Smooth muscle cell (in vitro differentiated cells): ENCODE data around the gene HTR7. TPM values are rescaled to one million over a fixed set of nuclear protein-coding genes. Genes with fewer than 3 reads are reported as not detected.

Source experiments
- DNase-seq: peaks from one replicate; lab custom pipeline; 2025; ENCODE audit not compliant: unreplicated experiment; lab: John Stamatoyannopoulos, UW
- H2AFZ ChIP-seq: fragments of 200-600 bp; sonication (generic); 2 replicates; pipeline ENCODE4 v1.6.0; 2016; ENCODE audit warnings: antibody characterized with exemption, low read depth, mild to moderate bottlenecking
- H3F3A ChIP-seq: fragments of 200-600 bp; sonication (generic); 2 replicates; pipeline ENCODE4 v1.6.0; 2017; ENCODE audit warnings: antibody characterized with exemption, low read depth
- H3K27ac ChIP-seq: fragments of 200-600 bp; sonication (generic); 2 replicates; pipeline ENCODE4 v1.5.1; 2016; ENCODE audit warnings: low read depth, mild to moderate bottlenecking
- H3K27me3 ChIP-seq: fragments of 200-600 bp; sonication (generic); 2 replicates; pipeline ENCODE4 v1.6.1; 2016; ENCODE audit warnings: low read depth, mild to moderate bottlenecking
- H3K36me3 ChIP-seq: fragments of 200-600 bp; sonication (generic); 2 replicates; pipeline ENCODE4 v1.5.1; 2016; ENCODE audit warnings: low read depth
- H3K4me1 ChIP-seq: fragments of 200-600 bp; sonication (generic); 2 replicates; pipeline ENCODE4 v1.5.1; 2016; ENCODE audit warnings: low read depth
- H3K4me2 ChIP-seq: fragments of 200-600 bp; sonication (generic); 2 replicates; pipeline ENCODE4 v1.6.0; 2016; ENCODE audit warnings: mild to moderate bottlenecking
- H3K4me3 ChIP-seq: fragments of 200-600 bp; sonication (generic); 2 replicates; pipeline ENCODE4 v1.5.1; 2016; ENCODE audit warnings: mild to moderate bottlenecking
- H3K79me2 ChIP-seq: fragments of 200-600 bp; sonication (generic); 2 replicates; pipeline ENCODE4 v1.6.0; 2016; ENCODE audit warnings: low read depth, mild to moderate bottlenecking
- H3K9ac ChIP-seq: fragments of 200-600 bp; sonication (generic); 2 replicates; pipeline ENCODE4 v1.6.0; 2016; ENCODE audit warnings: low read depth
- H3K9me3 ChIP-seq: fragments of 200-600 bp; sonication (generic); replicated peaks from 2 replicates; pipeline ENCODE4 v1.5.1; 2016; ENCODE audit warnings: low read depth
- H4K20me1 ChIP-seq: fragments of 200-600 bp; sonication (generic); 2 replicates; pipeline ENCODE4 v1.6.0; 2016; ENCODE audit warnings: low read depth
- WGBS: methylation state at CpG from one replicate; pipeline ENCODE4 v1.1.7; 2016; ENCODE audit warnings: low lambda C conversion rate; 5-methylcytosine and 5-hydroxymethylcytosine counted together
- polyA plus RNA-seq: library from polyadenylated mRNA; unstranded; fragments of >200 nt; fragmentation: Nextera tagmentation; extraction: Ambion mirVana; gene quantifications from 2 replicates; pipeline ENCODE4 v1.2.1, GENCODE V29; 2016
- total RNA-seq: library from RNA; depleted of rRNA; stranded (reverse); fragments of >200 nt; gene quantifications from 2 replicates; pipeline ENCODE4 v1.2.3, GENCODE V29; 2014
- TF ChIP-seq, protein P1 (sequence below): fragments of 200-600 bp; sonication (generic); IDR thresholded peaks from 2 replicates; pipeline ENCODE4 v1.5.1; 2017; ENCODE audit warnings: borderline replicate concordance, mild to moderate bottlenecking, antibody characterized with exemption; ENCODE audit not compliant: insufficient read depth, poor library complexity, severe bottlenecking

HTR7 gene
- total and polyA plus RNA-seq, 2 experiments from 2014 or later: 3.7 to 10.7 TPM

DNA sequence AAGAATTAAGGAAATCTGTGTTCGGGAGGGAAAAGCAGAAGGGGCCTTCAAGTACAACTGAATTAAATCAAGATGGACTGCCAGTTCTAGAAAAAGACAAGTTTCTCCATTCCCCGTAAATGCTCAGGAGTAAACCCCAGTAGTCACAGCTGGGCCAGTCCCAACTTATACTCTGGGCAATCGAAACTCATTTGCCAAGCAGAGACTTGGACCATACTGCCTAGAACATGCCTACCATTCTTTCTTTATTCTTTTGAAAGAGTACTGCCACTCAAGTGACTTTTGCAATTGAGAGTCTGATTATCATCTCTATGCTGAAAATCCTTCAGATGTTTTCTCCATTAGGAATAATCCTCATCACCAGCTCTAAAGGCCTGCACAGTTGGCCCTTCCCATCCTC, 35.4 kb upstream of the HTR7 start:
- TF ChIP-seq, protein P1, sequence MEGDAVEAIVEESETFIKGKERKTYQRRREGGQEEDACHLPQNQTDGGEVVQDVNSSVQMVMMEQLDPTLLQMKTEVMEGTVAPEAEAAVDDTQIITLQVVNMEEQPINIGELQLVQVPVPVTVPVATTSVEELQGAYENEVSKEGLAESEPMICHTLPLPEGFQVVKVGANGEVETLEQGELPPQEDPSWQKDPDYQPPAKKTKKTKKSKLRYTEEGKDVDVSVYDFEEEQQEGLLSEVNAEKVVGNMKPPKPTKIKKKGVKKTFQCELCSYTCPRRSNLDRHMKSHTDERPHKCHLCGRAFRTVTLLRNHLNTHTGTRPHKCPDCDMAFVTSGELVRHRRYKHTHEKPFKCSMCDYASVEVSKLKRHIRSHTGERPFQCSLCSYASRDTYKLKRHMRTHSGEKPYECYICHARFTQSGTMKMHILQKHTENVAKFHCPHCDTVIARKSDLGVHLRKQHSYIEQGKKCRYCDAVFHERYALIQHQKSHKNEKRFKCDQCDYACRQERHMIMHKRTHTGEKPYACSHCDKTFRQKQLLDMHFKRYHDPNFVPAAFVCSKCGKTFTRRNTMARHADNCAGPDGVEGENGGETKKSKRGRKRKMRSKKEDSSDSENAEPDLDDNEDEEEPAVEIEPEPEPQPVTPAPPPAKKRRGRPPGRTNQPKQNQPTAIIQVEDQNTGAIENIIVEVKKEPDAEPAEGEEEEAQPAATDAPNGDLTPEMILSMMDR: no peak
- H2AFZ ChIP-seq: no peak overlapping the region
- no peak for DNase-seq
- 91% methylated on average over 3 of the region's 3 CpGs for WGBS
- H3K27me3 ChIP-seq: no peaks in the 10 kb centered on the region
- no peaks in the 10 kb centered on the region for H3K79me2 ChIP-seq
- H3F3A ChIP-seq: no peaks in the 10 kb centered on the region
- no peak overlapping the region for H3K9ac ChIP-seq
- H3K4me1 ChIP-seq: no peaks in the 10 kb centered on the region
- H3K4me3 ChIP-seq: no peak overlapping the region
- no peak overlapping the region for H3K4me2 ChIP-seq
- no peaks in the 10 kb centered on the region for H3K36me3 ChIP-seq
- no peaks in the 10 kb centered on the region for H3K9me3 ChIP-seq
- no peak overlapping the region for H3K27ac ChIP-seq
- no peaks in the 10 kb centered on the region for H4K20me1 ChIP-seq

- Histone ChIP-seq H3K4me2 (no peak overlapping the region), H3K9ac (no peak overlapping the region), H3K4me1 (no peaks in the 10 kb centered on the region), H3K36me3 (peaks cover 11% of the 10 kb centered on the region), H4K20me1 (no peaks in the 10 kb centered on the region), H3K9me3 (no peaks in the 10 kb centered on the region), H3K27ac (no peak overlapping the region), H3K4me3 (no peak overlapping the region), H3F3A (no peaks in the 10 kb centered on the region), H2AFZ (no peak overlapping the region), H3K79me2 (no peaks in the 10 kb centered on the region), H3K27me3 (no peaks in the 10 kb centered on the region)
- WGBS: 97% methylated on average over 2 of the region's 2 CpGs
- TF ChIP-seq, protein P1: no peak
- no peak for DNase-seq
These were observed 32.5 kb upstream of the HTR7 start for GRCh38 chr10:90890347-90890746.

DNA sequence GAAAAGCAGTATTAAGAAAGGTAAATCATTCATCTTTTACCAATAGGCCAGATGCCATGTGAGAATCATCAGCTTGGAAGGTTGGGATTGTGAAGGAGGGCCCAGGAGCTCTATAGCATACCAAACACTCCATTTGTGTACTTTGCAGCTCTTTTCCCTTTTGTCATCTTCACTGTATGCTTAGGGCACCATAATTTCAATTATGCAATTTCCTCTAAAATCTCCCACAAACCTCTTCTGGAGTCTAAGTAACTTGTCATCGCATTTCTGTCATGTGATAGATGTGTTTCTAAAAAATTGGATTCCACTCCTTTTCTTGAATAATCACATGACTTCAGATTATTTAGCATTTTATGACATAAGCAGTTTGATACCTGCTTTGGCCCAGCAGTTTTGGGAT, 31.8 kb upstream of the HTR7 start:
- H3K36me3 ChIP-seq: peaks cover 11% of the 10 kb centered on the region
- no peak for DNase-seq
- H3K4me1 ChIP-seq: peaks cover 3% of the 10 kb centered on the region
- H3K79me2 ChIP-seq: no peaks in the 10 kb centered on the region
- H3K9me3 ChIP-seq: no peaks in the 10 kb centered on the region
- H4K20me1 ChIP-seq: no peaks in the 10 kb centered on the region
- no peak overlapping the region for H2AFZ ChIP-seq
- no peaks in the 10 kb centered on the region for H3K27me3 ChIP-seq
- H3K4me3 ChIP-seq: no peak overlapping the region
- WGBS: 94% methylated on average over 1 of the region's 1 CpG
- H3K27ac ChIP-seq: no peak overlapping the region
- TF ChIP-seq, protein P1: no peak
- H3K9ac ChIP-seq: no peak overlapping the region
- H3K4me2 ChIP-seq: no peak overlapping the region
- no peaks in the 10 kb centered on the region for H3F3A ChIP-seq

- Histone ChIP-seq H3F3A (no peaks in the 10 kb centered on the region), H3K4me3 (no peak overlapping the region), H3K9me3 (no peaks in the 10 kb centered on the region), H3K79me2 (no peaks in the 10 kb centered on the region), H3K9ac (no peak overlapping the region), H2AFZ (no peak overlapping the region), H3K4me2 (no peak overlapping the region), H3K36me3 (peaks cover 11% of the 10 kb centered on the region), H3K4me1 (peaks cover 3% of the 10 kb centered on the region), H3K27me3 (no peaks in the 10 kb centered on the region), H4K20me1 (no peaks in the 10 kb centered on the region), H3K27ac (no peak overlapping the region)
- DNase-seq: no peak
- WGBS: 92% methylated on average over 6 of the region's 6 CpGs
- TF ChIP-seq, protein P1: no peak
These were observed 30.5 kb upstream of the HTR7 start for GRCh38 chr10:90888387-90888786.
